ENCODE data around the gene ADAMTSL1.

The ADAMTSL1 gene

DNA sequence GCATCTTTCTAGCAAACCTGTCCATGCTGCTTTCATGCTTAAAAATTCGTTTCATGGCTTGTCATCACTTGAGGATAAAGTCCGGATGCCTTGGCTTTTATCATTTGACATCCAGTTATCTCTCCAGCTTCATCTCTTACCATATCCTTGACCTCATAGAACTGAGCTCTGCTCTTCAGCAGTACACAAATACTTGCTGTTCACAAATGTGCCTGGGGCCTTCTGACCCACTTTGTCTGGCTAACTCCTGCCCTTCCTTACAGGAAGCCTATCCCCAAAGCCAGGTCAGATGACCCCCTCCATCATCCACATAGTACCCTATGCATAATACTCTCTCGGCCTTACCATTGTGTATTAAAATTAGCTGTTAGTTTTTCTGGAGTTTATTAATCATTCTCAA, 310.0 kb downstream of the ADAMTSL1 start:
- peaks cover 7 to 15% of the 10 kb centered on the region in 2 donors for H3K4me1 ChIP-seq (ENCODE audit: control insufficient read depth in 1 of 2, insufficient read depth in 2 of 2, low read length in 2 of 2)
- no peak overlapping the region for H3K27ac ChIP-seq (ENCODE audit: low read length)
- no peaks in the 10 kb centered on the region for H3K9me3 ChIP-seq (ENCODE audit: control insufficient read depth in 1 of 2, low read length in 2 of 2)
- no peak overlapping the region for H3K4me3 ChIP-seq (ENCODE audit: low read depth in 1 of 2, low read length in 2 of 2)
- no peaks in the 10 kb centered on the region for H3K27me3 ChIP-seq (ENCODE audit: low read depth, low read length)
- no peaks in the 10 kb centered on the region for H3K36me3 ChIP-seq (ENCODE audit: control insufficient read depth in 1 of 2, insufficient read depth in 2 of 2, low read length in 2 of 2)

GRCh38 chr9:18785604-18786003, 311.7 kb downstream of the ADAMTSL1 start:
- peaks cover 7 to 15% of the 10 kb centered on the region in 2 donors for H3K4me1 ChIP-seq (ENCODE audit: control insufficient read depth in 1 of 2, insufficient read depth in 2 of 2, low read length in 2 of 2)
- H3K27me3 ChIP-seq (ENCODE audit: low read depth, low read length): no peaks in the 10 kb centered on the region
- H3K36me3 ChIP-seq (ENCODE audit: control insufficient read depth in 1 of 2, insufficient read depth in 2 of 2, low read length in 2 of 2): no peaks in the 10 kb centered on the region
- no peak overlapping the region for H3K4me3 ChIP-seq (ENCODE audit: low read depth in 1 of 2, low read length in 2 of 2)
- peak overlapping the region; percentile 6 for H3K27ac ChIP-seq (ENCODE audit: low read length)
- no peaks in the 10 kb centered on the region for H3K9me3 ChIP-seq (ENCODE audit: control insufficient read depth in 1 of 2, low read length in 2 of 2)

- H3K27ac ChIP-seq (ENCODE audit: low read length): peak overlapping the region; percentile 6
- no peaks in the 10 kb centered on the region for H3K36me3 ChIP-seq (ENCODE audit: control insufficient read depth in 1 of 2, insufficient read depth in 2 of 2, low read length in 2 of 2)
- peaks cover 7 to 15% of the 10 kb centered on the region in 2 donors for H3K4me1 ChIP-seq (ENCODE audit: control insufficient read depth in 1 of 2, insufficient read depth in 2 of 2, low read length in 2 of 2)
- H3K4me3 ChIP-seq (ENCODE audit: low read depth in 1 of 2, low read length in 2 of 2): no peak overlapping the region
- no peaks in the 10 kb centered on the region for H3K9me3 ChIP-seq (ENCODE audit: control insufficient read depth in 1 of 2, low read length in 2 of 2)
- no peaks in the 10 kb centered on the region for H3K27me3 ChIP-seq (ENCODE audit: low read depth, low read length)
Measured at GRCh38 chr9:18786196-18786595, 312.2 kb downstream of the ADAMTSL1 start.

- peak overlapping the region; percentile 28 for H3K27ac ChIP-seq (ENCODE audit: low read length)
- H3K27me3 ChIP-seq (ENCODE audit: low read depth, low read length): no peaks in the 10 kb centered on the region
- H3K9me3 ChIP-seq (ENCODE audit: control insufficient read depth in 1 of 2, low read length in 2 of 2): no peaks in the 10 kb centered on the region
- no peak overlapping the region for H3K4me3 ChIP-seq (ENCODE audit: low read depth in 1 of 2, low read length in 2 of 2)
- peaks cover 7 to 15% of the 10 kb centered on the region in 2 donors for H3K4me1 ChIP-seq (ENCODE audit: control insufficient read depth in 1 of 2, insufficient read depth in 2 of 2, low read length in 2 of 2)
- H3K36me3 ChIP-seq (ENCODE audit: control insufficient read depth in 1 of 2, insufficient read depth in 2 of 2, low read length in 2 of 2): no peaks in the 10 kb centered on the region
Measured at GRCh38 chr9:18786911-18787650, 313.1 kb downstream of the ADAMTSL1 start.

GRCh38 chr9:18788256-18788655, 314.3 kb downstream of the ADAMTSL1 start:
- Histone ChIP-seq H3K4me1 (ENCODE audit: control insufficient read depth in 1 of 2, insufficient read depth in 2 of 2, low read length in 2 of 2) (peaks cover 7 to 15% of the 10 kb centered on the region in 2 donors), H3K27ac (ENCODE audit: low read length) (no peak overlapping the region), H3K36me3 (ENCODE audit: control insufficient read depth in 1 of 2, insufficient read depth in 2 of 2, low read length in 2 of 2) (no peaks in the 10 kb centered on the region), H3K9me3 (ENCODE audit: control insufficient read depth in 1 of 2, low read length in 2 of 2) (no peaks in the 10 kb centered on the region), H3K4me3 (ENCODE audit: low read depth in 1 of 2, low read length in 2 of 2) (no peak overlapping the region), H3K27me3 (ENCODE audit: low read depth, low read length) (no peaks in the 10 kb centered on the region)

GRCh38 chr9:18791074-18791473, 317.1 kb downstream of the ADAMTSL1 start:
- Histone ChIP-seq H3K27me3 (ENCODE audit: low read depth, low read length) (no peaks in the 10 kb centered on the region), H3K36me3 (ENCODE audit: control insufficient read depth in 1 of 2, insufficient read depth in 2 of 2, low read length in 2 of 2) (no peaks in the 10 kb centered on the region)

GRCh38 chr9:18793122-18793521, 319.2 kb downstream of the ADAMTSL1 start:
- Histone ChIP-seq H3K27ac (ENCODE audit: low read length) (no peak overlapping the region), H3K4me1 (ENCODE audit: control insufficient read depth in 1 of 2, insufficient read depth in 2 of 2, low read length in 2 of 2) (peaks cover 0 to 14% of the 10 kb centered on the region in 2 donors), H3K27me3 (ENCODE audit: low read depth, low read length) (no peaks in the 10 kb centered on the region), H3K4me3 (ENCODE audit: low read depth in 1 of 2, low read length in 2 of 2) (no peak overlapping the region), H3K36me3 (ENCODE audit: control insufficient read depth in 1 of 2, insufficient read depth in 2 of 2, low read length in 2 of 2) (no peaks in the 10 kb centered on the region), H3K9me3 (ENCODE audit: control insufficient read depth in 1 of 2, low read length in 2 of 2) (no peaks in the 10 kb centered on the region)

More at GRCh38 chr9:18791074-18791473, 317.1 kb downstream of the ADAMTSL1 start:
- Histone ChIP-seq H3K4me3 (ENCODE audit: low read depth in 1 of 2, low read length in 2 of 2) (no peak overlapping the region), H3K27ac (ENCODE audit: low read length) (no peak overlapping the region), H3K4me1 (ENCODE audit: control insufficient read depth in 1 of 2, insufficient read depth in 2 of 2, low read length in 2 of 2) (peaks cover 7 to 15% of the 10 kb centered on the region in 2 donors), H3K9me3 (ENCODE audit: control insufficient read depth in 1 of 2, low read length in 2 of 2) (no peaks in the 10 kb centered on the region)

- no peaks in the 10 kb centered on the region for H3K27me3 ChIP-seq (ENCODE audit: low read depth, low read length)
- H3K9me3 ChIP-seq (ENCODE audit: control insufficient read depth in 1 of 2, low read length in 2 of 2): no peaks in the 10 kb centered on the region
- H3K4me3 ChIP-seq (ENCODE audit: low read depth in 1 of 2, low read length in 2 of 2): no peak overlapping the region
- H3K4me1 ChIP-seq (ENCODE audit: control insufficient read depth in 1 of 2, insufficient read depth in 2 of 2, low read length in 2 of 2): peaks cover 0 to 8% of the 10 kb centered on the region in 2 donors
- no peak overlapping the region for H3K27ac ChIP-seq (ENCODE audit: low read length)
- H3K36me3 ChIP-seq (ENCODE audit: control insufficient read depth in 1 of 2, insufficient read depth in 2 of 2, low read length in 2 of 2): no peaks in the 10 kb centered on the region
Measured at GRCh38 chr9:18795947-18796671, 322.2 kb downstream of the ADAMTSL1 start.

DNA sequence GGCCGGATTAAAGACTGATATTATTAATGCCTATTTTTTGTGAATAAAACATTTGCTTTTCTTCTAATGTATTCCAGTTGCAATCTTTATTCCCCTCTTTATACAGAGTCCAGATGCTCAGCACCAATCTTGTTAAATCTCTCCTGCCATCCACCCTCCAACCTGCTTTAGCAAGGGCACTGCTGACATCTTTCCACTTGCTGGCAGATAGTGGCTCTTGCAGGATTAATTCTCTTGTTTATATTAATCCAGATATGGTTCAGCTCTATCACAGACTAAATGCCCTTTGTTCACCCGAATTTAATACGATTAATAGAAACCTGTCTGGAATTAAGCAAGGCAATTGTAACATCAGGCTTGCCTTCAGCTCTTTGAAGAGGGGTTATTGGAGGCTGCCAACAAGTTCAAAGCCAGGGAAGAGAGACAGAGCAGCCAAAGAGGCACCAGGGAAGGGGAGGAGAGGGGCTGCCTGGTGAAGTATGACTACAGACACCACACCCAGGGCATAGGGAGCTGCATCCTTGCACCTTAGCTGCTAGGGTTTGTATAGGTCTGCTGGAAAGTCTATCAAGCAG, 322.8 kb downstream of the ADAMTSL1 start:
- Histone ChIP-seq H3K9me3 (ENCODE audit: control insufficient read depth in 1 of 2, low read length in 2 of 2) (no peaks in the 10 kb centered on the region), H3K36me3 (ENCODE audit: control insufficient read depth in 1 of 2, insufficient read depth in 2 of 2, low read length in 2 of 2) (no peaks in the 10 kb centered on the region), H3K4me3 (ENCODE audit: low read depth in 1 of 2, low read length in 2 of 2) (no peak overlapping the region), H3K27ac (ENCODE audit: low read length) (no peak overlapping the region), H3K4me1 (ENCODE audit: control insufficient read depth in 1 of 2, insufficient read depth in 2 of 2, low read length in 2 of 2) (peaks cover 0 to 8% of the 10 kb centered on the region in 2 donors), H3K27me3 (ENCODE audit: low read depth, low read length) (no peaks in the 10 kb centered on the region)

DNA sequence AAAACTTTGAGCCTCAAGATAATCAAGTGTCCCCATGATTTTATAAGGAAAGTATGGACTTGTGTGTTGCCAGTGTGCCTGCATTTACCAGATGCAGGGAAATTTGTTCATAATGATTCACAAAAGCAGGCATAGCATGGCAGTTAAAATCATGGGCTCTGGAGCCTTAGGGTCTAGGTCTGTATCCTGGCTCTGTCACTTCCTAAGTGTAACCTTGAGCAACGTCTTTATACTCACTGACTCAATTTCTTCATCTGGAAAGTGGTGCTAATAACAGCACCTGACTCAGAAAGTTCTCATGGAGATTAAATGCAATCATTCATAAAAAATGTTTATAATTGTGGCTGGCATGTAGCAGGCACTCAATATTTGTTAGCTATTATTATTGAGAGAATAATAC, 324.2 kb downstream of the ADAMTSL1 start:
- Histone ChIP-seq H3K27ac (ENCODE audit: low read length) (no peak overlapping the region), H3K9me3 (ENCODE audit: control insufficient read depth in 1 of 2, low read length in 2 of 2) (no peaks in the 10 kb centered on the region), H3K4me1 (ENCODE audit: control insufficient read depth in 1 of 2, insufficient read depth in 2 of 2, low read length in 2 of 2) (peaks cover 0 to 8% of the 10 kb centered on the region in 2 donors), H3K4me3 (ENCODE audit: low read depth in 1 of 2, low read length in 2 of 2) (no peak overlapping the region), H3K36me3 (ENCODE audit: control insufficient read depth in 1 of 2, insufficient read depth in 2 of 2, low read length in 2 of 2) (no peaks in the 10 kb centered on the region), H3K27me3 (ENCODE audit: low read depth, low read length) (no peaks in the 10 kb centered on the region)

DNA sequence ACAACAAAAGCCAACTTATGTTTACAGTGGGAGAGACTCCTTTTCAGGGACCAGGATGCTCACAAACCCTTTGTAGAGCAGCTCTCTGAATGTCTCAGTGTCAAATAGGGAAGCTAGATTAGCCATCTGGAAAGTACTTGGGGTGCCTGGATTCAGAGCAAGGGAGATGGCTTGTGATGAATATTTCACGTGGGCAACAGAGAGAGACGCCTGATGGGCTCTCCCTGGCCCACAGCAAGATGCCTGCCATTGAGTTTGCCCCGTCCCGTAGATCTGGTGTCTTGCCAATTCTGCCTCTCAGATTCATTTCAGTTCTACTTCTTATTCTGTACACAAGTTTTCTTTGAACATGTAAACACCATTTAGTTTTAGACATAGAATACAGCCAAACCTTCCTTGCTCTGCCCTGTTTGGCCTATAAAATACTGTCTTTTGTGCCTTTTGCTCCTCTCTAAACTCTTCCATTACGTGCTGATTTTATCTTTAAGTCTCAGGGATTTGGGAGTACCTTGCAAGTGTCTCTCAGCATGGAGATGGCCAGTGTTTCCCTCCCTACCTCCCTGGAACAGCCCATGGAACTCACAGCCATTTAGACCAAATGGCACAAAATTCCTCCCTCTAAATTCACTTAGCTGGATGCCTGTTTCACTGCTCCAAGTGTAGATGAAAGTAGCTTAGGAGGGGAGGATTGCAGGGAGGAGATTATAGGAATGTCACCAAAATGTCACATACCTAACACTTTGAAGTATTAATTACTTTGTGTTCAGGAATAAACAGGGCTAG, 324.7 kb downstream of the ADAMTSL1 start:
- H3K27me3 ChIP-seq (ENCODE audit: low read depth, low read length): no peaks in the 10 kb centered on the region
- H3K4me1 ChIP-seq (ENCODE audit: control insufficient read depth in 1 of 2, insufficient read depth in 2 of 2, low read length in 2 of 2): peaks cover 0 to 8% of the 10 kb centered on the region in 2 donors
- H3K27ac ChIP-seq (ENCODE audit: low read length): no peak overlapping the region
- H3K36me3 ChIP-seq (ENCODE audit: control insufficient read depth in 1 of 2, insufficient read depth in 2 of 2, low read length in 2 of 2): no peaks in the 10 kb centered on the region
- H3K9me3 ChIP-seq (ENCODE audit: control insufficient read depth in 1 of 2, low read length in 2 of 2): no peaks in the 10 kb centered on the region
- H3K4me3 ChIP-seq (ENCODE audit: low read depth in 1 of 2, low read length in 2 of 2): no peak overlapping the region
